Activated CD8-positive, alpha-beta T cell treated with anti-CD3 and anti-CD28 coated beads, Interleukin-2, amount 10 ng/mL, durations not matched to agents 7 days and 5 days (primary cell): ENCODE data around the gene ACVR1B. TPM values are rescaled to one million over a fixed set of nuclear protein-coding genes. Genes with fewer than 3 reads are reported as not detected.

Source experiments
- ATAC-seq: fragments of 150-1000 bp; cut with Tn5 transposase; one replicate; pipeline ENCODE4 v1.10.0; 2021; ENCODE audit warnings: moderate library complexity
- CTCF ChIA-PET: fragments of 350-600 bp; sonication (Branson Sonifier 250); formaldehyde crosslinking; loops from one replicate; lab custom pipeline; 2021; ENCODE audit warnings: antibody characterized with exemption; lab: Charles Lee
- POLR2A ChIA-PET: fragments of 350-600 bp; sonication (Branson Sonifier 250); formaldehyde crosslinking; loops from one replicate; lab custom pipeline; 2021; ENCODE audit warnings: antibody characterized with exemption; lab: Charles Lee
- DNase-seq: peaks from one replicate; pipeline ENCODE4 v3.0.0-alpha.2; 2020
- H3K27ac Mint-ChIP-seq: one replicate; pipeline ENCODE4 v1.8.0; 2021; ENCODE audit warnings: mild to moderate bottlenecking, mixed read lengths
- H3K27me3 Mint-ChIP-seq: one replicate; pipeline ENCODE4 v1.8.0; 2021; ENCODE audit warnings: low read depth, mixed read lengths
- H3K36me3 Mint-ChIP-seq: one replicate; pipeline ENCODE4 v1.8.0; 2021; ENCODE audit warnings: low read depth, mixed read lengths
- H3K4me1 Mint-ChIP-seq: one replicate; pipeline ENCODE4 v1.8.0; 2021; ENCODE audit warnings: low read depth, mixed read lengths
- H3K4me3 Mint-ChIP-seq: one replicate; pipeline ENCODE4 v1.8.0; 2021; ENCODE audit warnings: mild to moderate bottlenecking, mixed read lengths
- H3K9me3 Mint-ChIP-seq: one replicate; pipeline ENCODE4 v1.8.0; 2022; ENCODE audit warnings: mixed read lengths; ENCODE audit not compliant: insufficient read depth
- total RNA-seq, 2 experiments: library from RNA; stranded (reverse); gene quantifications; one replicate each; pipeline ENCODE4 v1.2.3, GENCODE V29; 2021

The ACVR1B gene
- total RNA-seq, 2 experiments from 2014 or later = 7.8 to 8.8 TPM

- peaks cover 18% of the 10 kb centered on the region for H3K27me3 Mint-ChIP-seq
- H3K9me3 Mint-ChIP-seq = no peaks in the 10 kb centered on the region
- H3K27ac Mint-ChIP-seq = no peak overlapping the region
- H3K4me1 Mint-ChIP-seq = no peaks in the 10 kb centered on the region
- CTCF ChIA-PET = no interaction called here
- ATAC-seq (no peak), DNase-seq (no peak)
- POLR2A ChIA-PET = no interaction called here
- no peak overlapping the region for H3K4me3 Mint-ChIP-seq
- H3K36me3 Mint-ChIP-seq = no peaks in the 10 kb centered on the region
These were observed 40.2 kb upstream of the ACVR1B start for GRCh38 chr12:51911307-51911706.

- CTCF ChIA-PET = interaction anchor here (0.8 to 1.4 kb wide), 2 partner anchors 10 to 23 kb away, joined by 3 to 7 read pairs; no protein-coding TSS in a partner anchor
- DNase-seq (no peak), ATAC-seq (no peak)
- POLR2A ChIA-PET = interaction anchor here (1.0 kb wide), 1 partner anchor 11 kb away, joined by 3 read pairs; no protein-coding TSS in a partner anchor
- Mint-ChIP-seq H3K27ac (no peak overlapping the region), H3K9me3 (no peaks in the 10 kb centered on the region), H3K36me3 (no peaks in the 10 kb centered on the region), H3K4me3 (no peak overlapping the region), H3K27me3 (peaks cover 15% of the 10 kb centered on the region), H3K4me1 (no peaks in the 10 kb centered on the region)
These were observed 39.4 kb upstream of the ACVR1B start for GRCh38 chr12:51911788-51912711.

- H3K4me3 Mint-ChIP-seq = no peak overlapping the region
- no peak for ATAC-seq
- ChIA-PET POLR2A (interaction anchor here (1.0 kb wide), 1 partner anchor 12 kb away, joined by 3 read pairs; no protein-coding TSS in a partner anchor), CTCF (interaction anchor here (0.8 to 1.4 kb wide), 2 partner anchors 9 to 22 kb away, joined by 3 to 7 read pairs; no protein-coding TSS in a partner anchor)
- no peak for DNase-seq
- no peaks in the 10 kb centered on the region for H3K36me3 Mint-ChIP-seq
- peaks cover 7% of the 10 kb centered on the region for H3K27me3 Mint-ChIP-seq
- H3K4me1 Mint-ChIP-seq = no peaks in the 10 kb centered on the region
- no peak overlapping the region for H3K27ac Mint-ChIP-seq
- H3K9me3 Mint-ChIP-seq = no peaks in the 10 kb centered on the region
These were observed 38.1 kb upstream of the ACVR1B start for GRCh38 chr12:51913071-51914033.

GRCh38 chr12:51914034-51914923 is 37.2 kb upstream of the ACVR1B start:
- POLR2A ChIA-PET = interaction anchor here (0.6 kb wide), 1 partner anchor 229 kb away, joined by 3 read pairs; no protein-coding TSS in a partner anchor
- no peak for DNase-seq
- Mint-ChIP-seq H3K27me3 (no peaks in the 10 kb centered on the region), H3K9me3 (no peaks in the 10 kb centered on the region), H3K4me3 (no peak overlapping the region), H3K4me1 (no peaks in the 10 kb centered on the region), H3K36me3 (no peaks in the 10 kb centered on the region), H3K27ac (no peak overlapping the region)
- CTCF ChIA-PET = no interaction called here
- ATAC-seq = no peak

GRCh38 chr12:51915003-51915625 is 36.4 kb upstream of the ACVR1B start:
- Mint-ChIP-seq H3K4me3 (no peak overlapping the region), H3K27me3 (no peaks in the 10 kb centered on the region), H3K4me1 (no peaks in the 10 kb centered on the region), H3K27ac (no peak overlapping the region), H3K36me3 (no peaks in the 10 kb centered on the region), H3K9me3 (no peaks in the 10 kb centered on the region)
- POLR2A ChIA-PET = interaction anchor here (0.6 kb wide), 1 partner anchor 230 kb away, joined by 3 read pairs; no protein-coding TSS in a partner anchor
- CTCF ChIA-PET = no interaction called here
- DNase-seq (no peak), ATAC-seq (no peak)

GRCh38 chr12:51915951-51916350 is 35.5 kb upstream of the ACVR1B start:
- Mint-ChIP-seq H3K4me1 (no peaks in the 10 kb centered on the region), H3K4me3 (no peak overlapping the region), H3K27me3 (no peaks in the 10 kb centered on the region), H3K27ac (no peak overlapping the region), H3K9me3 (no peaks in the 10 kb centered on the region), H3K36me3 (no peaks in the 10 kb centered on the region)
- ATAC-seq (no peak), DNase-seq (no peak)
- CTCF ChIA-PET = no interaction called here
- POLR2A ChIA-PET = no interaction called here

- no peaks in the 10 kb centered on the region for H3K4me1 Mint-ChIP-seq
- no peak overlapping the region for H3K4me3 Mint-ChIP-seq
- DNase-seq = no peak
- ChIA-PET CTCF (interaction anchor here (0.8 kb wide), 1 partner anchor 64 kb away, joined by 4 read pairs; no protein-coding TSS in a partner anchor), POLR2A (no interaction called here)
- H3K36me3 Mint-ChIP-seq = no peaks in the 10 kb centered on the region
- H3K9me3 Mint-ChIP-seq = no peaks in the 10 kb centered on the region
- no peaks in the 10 kb centered on the region for H3K27me3 Mint-ChIP-seq
- ATAC-seq = no peak
- H3K27ac Mint-ChIP-seq = no peak overlapping the region
These were observed 34.4 kb upstream of the ACVR1B start for GRCh38 chr12:51917041-51917590.

GRCh38 chr12:51917746-51918453 is 33.6 kb upstream of the ACVR1B start:
- CTCF ChIA-PET = no interaction called here
- no peaks in the 10 kb centered on the region for H3K36me3 Mint-ChIP-seq
- no peaks in the 10 kb centered on the region for H3K27me3 Mint-ChIP-seq
- no peak for DNase-seq
- POLR2A ChIA-PET = no interaction called here
- no peak for ATAC-seq
- H3K4me3 Mint-ChIP-seq = no peak overlapping the region
- no peak overlapping the region for H3K27ac Mint-ChIP-seq
- H3K4me1 Mint-ChIP-seq = no peaks in the 10 kb centered on the region
- no peaks in the 10 kb centered on the region for H3K9me3 Mint-ChIP-seq

GRCh38 chr12:51920046-51920445 is 31.5 kb upstream of the ACVR1B start:
- ChIA-PET CTCF (no interaction called here), POLR2A (no interaction called here)
- H3K4me1 Mint-ChIP-seq = peaks cover 4% of the 10 kb centered on the region
- H3K27me3 Mint-ChIP-seq = peaks cover 4% of the 10 kb centered on the region
- H3K4me3 Mint-ChIP-seq = no peak overlapping the region
- no peak overlapping the region for H3K27ac Mint-ChIP-seq
- DNase-seq (no peak), ATAC-seq (no peak)
- no peaks in the 10 kb centered on the region for H3K36me3 Mint-ChIP-seq
- H3K9me3 Mint-ChIP-seq = no peaks in the 10 kb centered on the region
